ENCODE data around the gene NSRP1. TPM values are rescaled to one million over a fixed set of nuclear protein-coding genes. Genes with fewer than 3 reads are reported as not detected.

Gene NSRP1
- total and polyA plus RNA-seq, 4 donors, result 7.0 to 25.7 (median 9.9) TPM

GRCh38 chr17:30124273-30124796, 7.7 kb downstream of the NSRP1 start:
- no peaks in the 10 kb centered on the region for H3K27me3 ChIP-seq (ENCODE audit: control insufficient read depth in 4 of 4, insufficient read depth in 4 of 4, low read length in 3 of 4)
- TF ChIP-seq HNF4A (conservative IDR thresholded peaks at IDR 0.05), result no peak
- TF ChIP-seq HNF4G (IDR thresholded peaks at IDR 0.05), result no peak
- no peak for TF ChIP-seq YY1 (IDR thresholded peaks at IDR 0.05)
- no peak for TF ChIP-seq CTCF (IDR thresholded peaks at IDR 0.05; ENCODE audit: low read depth, low read length, missing input control)
- TF ChIP-seq MAX (IDR thresholded peaks at IDR 0.05), result no peak
- no peak for TF ChIP-seq NR2F2 (IDR thresholded peaks at IDR 0.05)
- TF ChIP-seq TAF1 (conservative IDR thresholded peaks at IDR 0.05), result no peak
- TF ChIP-seq RXRA (IDR thresholded peaks at IDR 0.05), result no peak
- no peak for TF ChIP-seq REST (IDR thresholded peaks at IDR 0.05)
- no peak for TF ChIP-seq RAD21 (IDR thresholded peaks at IDR 0.05)
- TF ChIP-seq FOXA1 (IDR thresholded peaks at IDR 0.05), result no peak
- TF ChIP-seq SP1 (IDR thresholded peaks at IDR 0.05), result no peak
- no peak for TF ChIP-seq JUND (IDR thresholded peaks at IDR 0.05)
- no peaks in the 10 kb centered on the region for H3K9me3 ChIP-seq (ENCODE audit: control insufficient read depth in 4 of 4, low read length in 3 of 4)
- H3K9ac ChIP-seq (ENCODE audit: low read depth in 1 of 2, low read length in 2 of 2), result no peak overlapping the region
- H3K4me3 ChIP-seq (ENCODE audit: low read depth in 1 of 3, low read length in 3 of 3), result no peak overlapping the region
- peaks cover 3 to 8% (median 7%) of the 10 kb centered on the region in 4 donors for H3K36me3 ChIP-seq (ENCODE audit: control insufficient read depth in 4 of 4, insufficient read depth in 3 of 4, low read depth in 1 of 4, low read length in 3 of 4)
- H3K27ac ChIP-seq (ENCODE audit: low read depth in 1 of 2, low read length in 2 of 2), result no peak overlapping the region
- DNase-seq (ENCODE audit: low spot score), result no peak
- H3K4me1 ChIP-seq (ENCODE audit: control insufficient read depth in 4 of 4, insufficient read depth in 4 of 4, low read length in 3 of 4), result no peaks in the 10 kb centered on the region
- 97% methylated on average over 4 of the region's 4 CpGs for WGBS

- Histone ChIP-seq H3K9ac (ENCODE audit: low read depth in 1 of 2, low read length in 2 of 2) (no peak overlapping the region), H3K36me3 (ENCODE audit: control insufficient read depth in 4 of 4, insufficient read depth in 3 of 4, low read depth in 1 of 4, low read length in 3 of 4) (peaks cover 0 to 13% (median 5%) of the 10 kb centered on the region in 4 donors), H3K27ac (ENCODE audit: low read depth in 1 of 2, low read length in 2 of 2) (no peak overlapping the region), H3K27me3 (ENCODE audit: control insufficient read depth in 4 of 4, insufficient read depth in 4 of 4, low read length in 3 of 4) (no peaks in the 10 kb centered on the region), H3K4me3 (ENCODE audit: low read depth in 1 of 3, low read length in 3 of 3) (no peak overlapping the region), H3K4me1 (ENCODE audit: control insufficient read depth in 4 of 4, insufficient read depth in 4 of 4, low read length in 3 of 4) (no peaks in the 10 kb centered on the region), H3K9me3 (ENCODE audit: control insufficient read depth in 4 of 4, low read length in 3 of 4) (no peaks in the 10 kb centered on the region)
- DNase-seq (ENCODE audit: low spot score), result no peak
- 94% methylated on average over 1 of the region's 1 CpG for WGBS
- no peak for TF ChIP-seq FOXA2 (IDR thresholded peaks at IDR 0.05)
- TF ChIP-seq YY1 (IDR thresholded peaks at IDR 0.05), result no peak
- no peak for TF ChIP-seq SP1 (IDR thresholded peaks at IDR 0.05)
- TF ChIP-seq REST (IDR thresholded peaks at IDR 0.05), result no peak
Measured at GRCh38 chr17:30130121-30130520, 13.5 kb downstream of the NSRP1 start.
